Muscle layer of colon (tissue), 2 donors: ENCODE results near the gene CREBBP.
A peak's percentile ranks its signal among the peaks of the same experiment; 100 is the strongest.

Experiments
- H3K27ac ChIP-seq: one replicate; pipeline ENCODE4 v1.7.0; 2013; ENCODE audit warnings: low read depth, mild to moderate bottlenecking, low read length, moderate library complexity
- H3K27me3 ChIP-seq, 2 donors: one replicate each; pipeline ENCODE4 v1.7.0; 2013; ENCODE audit warnings: low read length in 2 of 2, mild to moderate bottlenecking in 2 of 2; ENCODE audit not compliant: insufficient read depth in 2 of 2, control insufficient read depth in 1 of 2
- H3K36me3 ChIP-seq: one replicate; pipeline ENCODE4 v1.7.0; 2013; ENCODE audit warnings: mild to moderate bottlenecking, low read length; ENCODE audit not compliant: insufficient read depth
- H3K4me1 ChIP-seq: one replicate; pipeline ENCODE4 v1.7.0; 2013; ENCODE audit warnings: mild to moderate bottlenecking, low read length; ENCODE audit not compliant: insufficient read depth
- H3K4me3 ChIP-seq, 2 donors: one replicate each; pipeline ENCODE4 v1.7.0; 2013; ENCODE audit warnings: low read length in 2 of 2, low read depth in 1 of 2, mild to moderate bottlenecking in 1 of 2, moderate library complexity in 1 of 2
- H3K9ac ChIP-seq: one replicate; pipeline ENCODE4 v1.7.0; 2013; ENCODE audit warnings: low read length
- H3K9me3 ChIP-seq: one replicate; pipeline ENCODE4 v1.7.0; 2013; ENCODE audit warnings: mild to moderate bottlenecking, low read length
- donor health status: abdominal sarcoma.
- donor health status: Adenocarcinoma of cecum.

CREBBP gene

DNA sequence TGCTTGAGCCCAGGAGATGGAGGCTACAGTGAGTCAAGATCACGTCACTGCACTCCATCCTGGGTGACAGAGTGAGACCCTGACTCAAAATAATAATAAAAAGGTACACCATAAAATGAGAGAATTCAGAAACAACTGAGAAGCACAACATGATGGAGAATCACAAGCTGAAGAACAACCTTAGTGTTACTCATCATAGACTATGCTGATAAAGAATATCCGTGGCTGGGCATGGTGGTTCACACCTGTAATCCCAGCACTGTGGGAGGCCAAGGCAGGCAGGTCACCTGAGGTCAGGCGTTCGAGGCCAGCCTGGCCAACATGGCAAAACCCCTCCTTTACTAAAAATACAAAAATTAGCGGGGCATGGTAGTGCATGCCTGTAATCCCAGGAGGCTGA lies 16.0 kb downstream of the CREBBP start:
- H3K9ac ChIP-seq, result no peak overlapping the region
- no peaks in the 10 kb centered on the region for H3K9me3 ChIP-seq
- no peaks in the 10 kb centered on the region for H3K27me3 ChIP-seq
- H3K4me3 ChIP-seq, result no peak overlapping the region
- H3K4me1 ChIP-seq, result peaks cover 68% of the 10 kb centered on the region
- no peak overlapping the region for H3K27ac ChIP-seq
- no peaks in the 10 kb centered on the region for H3K36me3 ChIP-seq

DNA sequence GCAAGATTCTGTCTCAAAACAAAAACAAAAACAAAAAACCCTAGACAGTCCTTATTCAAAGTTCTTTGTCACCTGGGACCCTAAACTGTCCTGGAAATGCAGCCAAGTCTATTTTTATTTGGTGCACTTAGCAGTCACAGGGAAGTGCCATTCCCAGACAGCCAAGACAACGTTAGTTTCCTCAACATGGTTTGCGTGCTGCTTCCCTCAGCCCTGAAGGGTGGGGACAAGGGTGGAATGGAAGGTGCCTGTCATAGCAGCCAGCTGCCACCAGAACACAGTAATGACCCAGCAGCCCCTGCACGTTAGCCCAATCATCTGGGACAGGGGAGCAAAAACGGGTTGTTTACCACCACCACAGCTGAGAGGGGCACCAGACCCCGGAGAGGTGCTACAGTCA lies 16.9 kb downstream of the CREBBP start:
- Histone ChIP-seq H3K4me1 (peaks cover 67% of the 10 kb centered on the region), H3K27me3 (no peaks in the 10 kb centered on the region), H3K9ac (no peak overlapping the region)

DNA sequence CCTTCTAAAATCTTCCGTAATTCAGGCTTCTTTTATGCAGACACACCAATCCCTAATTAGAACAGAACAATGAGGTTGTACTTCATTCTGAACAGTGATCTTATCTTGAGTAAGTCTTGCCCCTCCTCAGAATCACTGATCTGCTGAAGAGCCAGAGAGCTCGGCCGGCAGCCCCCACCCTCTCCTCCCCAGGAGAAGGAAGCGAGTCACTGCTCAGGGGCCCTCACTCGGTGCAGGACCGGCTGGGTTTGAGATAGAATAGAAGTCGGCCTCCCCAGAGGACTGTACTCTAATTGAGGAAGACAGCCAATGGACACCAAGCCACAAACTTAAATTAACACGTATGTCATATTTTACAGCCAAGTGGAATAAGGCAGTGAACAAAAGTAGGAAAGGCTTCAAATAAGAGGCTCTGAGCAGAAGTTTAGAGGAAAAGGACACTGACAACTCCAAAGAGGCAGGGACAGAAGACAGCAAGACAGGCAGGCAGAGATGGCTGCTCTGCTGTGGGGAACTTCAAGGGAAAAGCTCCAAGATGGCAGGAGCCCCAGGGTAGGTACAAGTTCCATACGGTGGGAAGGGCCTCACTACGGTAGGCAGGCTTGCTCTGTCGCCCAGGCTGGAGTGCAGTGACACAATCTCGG lies 18.6 kb downstream of the CREBBP start:
- Histone ChIP-seq H3K9ac (no peak overlapping the region), H3K27me3 (no peaks in the 10 kb centered on the region), H3K4me3 (no peak overlapping the region), H3K4me1 (peaks cover 71% of the 10 kb centered on the region), H3K36me3 (no peaks in the 10 kb centered on the region), H3K27ac (no peak overlapping the region), H3K9me3 (no peaks in the 10 kb centered on the region)

More for the DNA sequence above, 16.9 kb downstream of the CREBBP start:
- H3K27ac ChIP-seq, result no peak overlapping the region
- no peaks in the 10 kb centered on the region for H3K9me3 ChIP-seq
- no peak overlapping the region for H3K4me3 ChIP-seq
- no peaks in the 10 kb centered on the region for H3K36me3 ChIP-seq

DNA sequence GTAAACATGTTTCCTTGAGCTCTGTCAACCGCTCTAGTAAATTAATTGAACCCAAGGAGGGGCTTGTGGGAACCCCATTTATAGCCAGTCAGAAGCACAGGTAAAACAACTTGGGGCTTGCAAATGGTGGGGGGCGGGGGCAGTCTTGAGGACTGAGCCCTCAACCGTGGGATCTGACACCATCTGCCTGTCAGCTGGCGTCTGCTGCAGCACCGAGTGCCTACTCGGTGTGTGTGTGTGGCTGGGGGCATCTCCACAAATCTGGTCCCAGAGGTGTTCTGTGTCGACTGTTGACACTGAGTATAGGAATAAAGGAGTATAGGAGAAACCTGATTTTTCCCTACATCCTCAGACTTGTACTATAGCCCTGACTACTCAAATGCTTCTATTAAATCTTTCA lies 20.6 kb downstream of the CREBBP start:
- Histone ChIP-seq H3K36me3 (no peaks in the 10 kb centered on the region), H3K4me3 (no peak overlapping the region), H3K9ac (no peak overlapping the region), H3K9me3 (no peaks in the 10 kb centered on the region), H3K27ac (no peak overlapping the region), H3K4me1 (peaks cover 76% of the 10 kb centered on the region), H3K27me3 (no peaks in the 10 kb centered on the region)

GRCh38 chr16:3858801-3859200 lies 21.7 kb downstream of the CREBBP start:
- Histone ChIP-seq H3K4me1 (peaks cover 81% of the 10 kb centered on the region), H3K27ac (no peak overlapping the region), H3K36me3 (no peaks in the 10 kb centered on the region), H3K27me3 (no peaks in the 10 kb centered on the region), H3K4me3 (no peak overlapping the region), H3K9ac (no peak overlapping the region), H3K9me3 (no peaks in the 10 kb centered on the region)

- H3K27me3 ChIP-seq, result no peaks in the 10 kb centered on the region
- peaks cover 68% of the 10 kb centered on the region for H3K4me1 ChIP-seq
- no peak overlapping the region for H3K9ac ChIP-seq
- peak overlapping the region; percentile 1 for H3K27ac ChIP-seq
- no peak overlapping the region for H3K4me3 ChIP-seq
- no peaks in the 10 kb centered on the region for H3K36me3 ChIP-seq
- no peaks in the 10 kb centered on the region for H3K9me3 ChIP-seq
Observed at GRCh38 chr16:3857189-3858043, 23.1 kb downstream of the CREBBP start.

DNA sequence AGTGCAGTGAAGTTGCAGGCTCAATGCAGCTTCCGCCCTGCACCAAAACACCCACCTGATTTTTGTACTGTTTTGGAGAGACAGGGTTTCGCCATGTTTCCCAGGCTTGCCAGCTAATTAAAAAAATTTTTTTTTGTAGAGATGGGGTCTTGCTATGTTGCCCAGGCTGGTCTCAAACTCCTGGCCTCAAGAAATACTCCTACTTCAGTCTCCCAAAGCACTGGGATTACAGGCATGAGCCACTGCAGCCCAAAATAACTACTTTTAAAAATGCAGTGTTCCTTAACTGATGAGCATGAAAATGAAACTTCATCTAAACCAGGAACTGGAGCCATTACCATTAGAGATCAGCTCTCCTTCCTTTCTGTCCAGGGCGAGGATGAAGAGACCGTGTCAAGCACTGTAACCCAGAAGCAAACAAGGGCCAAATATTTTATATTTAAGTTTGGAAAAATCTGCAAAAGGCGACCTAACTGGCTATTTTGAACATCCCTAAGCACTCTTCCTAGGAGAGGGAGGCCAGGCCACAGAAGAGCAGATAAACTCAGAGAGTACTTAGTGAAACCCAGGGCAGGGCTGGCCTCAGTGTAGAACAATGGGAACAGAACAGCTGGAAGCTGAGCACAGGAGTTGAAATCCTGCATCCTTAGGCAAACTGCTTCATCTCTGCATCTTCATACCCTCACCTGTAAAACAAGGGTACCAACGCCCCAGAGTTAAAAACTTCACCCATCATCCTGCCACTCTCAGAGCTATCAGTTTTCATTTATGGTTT lies 24.0 kb downstream of the CREBBP start:
- H3K4me1 ChIP-seq, result peaks cover 59% of the 10 kb centered on the region
- no peaks in the 10 kb centered on the region for H3K36me3 ChIP-seq
- no peaks in the 10 kb centered on the region for H3K9me3 ChIP-seq
- H3K9ac ChIP-seq, result no peak overlapping the region
- H3K27ac ChIP-seq, result peak overlapping the region; percentile 1
- no peak overlapping the region for H3K4me3 ChIP-seq
- no peaks in the 10 kb centered on the region for H3K27me3 ChIP-seq

- peaks cover 57% of the 10 kb centered on the region for H3K4me1 ChIP-seq
- H3K27ac ChIP-seq, result peak overlapping the region; percentile 7
- no peaks in the 10 kb centered on the region for H3K27me3 ChIP-seq
- H3K9ac ChIP-seq, result no peak overlapping the region
- H3K4me3 ChIP-seq, result no peak overlapping the region
- no peaks in the 10 kb centered on the region for H3K9me3 ChIP-seq
- peaks cover 7% of the 10 kb centered on the region for H3K36me3 ChIP-seq
Observed at GRCh38 chr16:3854750-3855541, 25.6 kb downstream of the CREBBP start.

- peaks cover 12% of the 10 kb centered on the region for H3K36me3 ChIP-seq
- H3K27ac ChIP-seq, result peak overlapping the region; percentile 21
- H3K9ac ChIP-seq, result no peak overlapping the region
- H3K9me3 ChIP-seq, result no peaks in the 10 kb centered on the region
- peaks cover 52% of the 10 kb centered on the region for H3K4me1 ChIP-seq
- H3K27me3 ChIP-seq, result no peaks in the 10 kb centered on the region
- H3K4me3 ChIP-seq, result no peak overlapping the region
Observed at GRCh38 chr16:3850544-3850899, 30.0 kb downstream of the CREBBP start.

DNA sequence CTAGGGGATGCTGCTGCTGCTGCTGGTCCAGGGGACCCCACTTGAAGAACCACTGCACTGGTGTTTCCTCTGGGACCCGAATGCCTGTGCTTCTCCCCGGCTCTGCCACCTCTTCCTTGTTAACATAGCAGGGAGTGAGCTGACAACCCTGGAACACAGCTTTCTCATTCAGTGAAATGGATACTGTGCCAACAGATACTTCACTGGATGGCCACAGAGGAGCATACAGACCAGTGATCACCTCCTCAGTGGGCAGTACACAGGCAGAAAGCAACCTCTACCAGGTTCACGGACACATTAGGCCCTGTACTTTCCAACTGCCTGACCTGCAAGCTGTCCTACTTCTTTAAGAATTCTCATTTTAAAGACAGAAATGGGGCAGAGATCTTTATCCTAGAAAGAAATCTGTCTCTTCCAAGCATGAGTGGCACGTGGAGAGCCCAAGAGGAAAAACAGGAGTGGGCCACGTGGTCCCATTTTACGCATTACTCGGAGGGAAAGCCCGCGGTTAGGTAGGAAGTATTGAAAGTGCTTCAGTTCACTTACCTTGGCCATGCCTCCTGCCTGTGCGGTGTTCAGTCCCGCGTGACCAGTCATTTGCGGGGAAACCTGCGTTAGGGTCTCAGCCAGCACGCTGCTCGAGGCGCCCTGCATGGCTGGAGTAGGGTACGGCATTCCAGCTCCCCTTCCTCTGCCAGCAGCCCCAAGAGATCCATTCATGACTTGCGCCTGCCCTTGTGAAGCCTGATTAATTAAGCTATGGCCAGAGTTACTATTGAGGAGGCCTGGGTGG lies 30.6 kb downstream of the CREBBP start:
- no peak overlapping the region for H3K4me3 ChIP-seq
- H3K27ac ChIP-seq, result no peak overlapping the region
- H3K27me3 ChIP-seq, result no peaks in the 10 kb centered on the region
- H3K4me1 ChIP-seq, result peaks cover 46% of the 10 kb centered on the region
- peaks cover 12% of the 10 kb centered on the region for H3K36me3 ChIP-seq
- no peaks in the 10 kb centered on the region for H3K9me3 ChIP-seq
- H3K9ac ChIP-seq, result no peak overlapping the region
